Prostate gland (tissue), 2 donors: ENCODE data around the gene AP3D1.

Experiments used
- POLR2A ChIP-seq: fragments of 450-650 bp; IDR thresholded peaks from one replicate; pipeline ENCODE4 v1.6.1; 2016; ENCODE audit warnings: antibody characterized with exemption, mild to moderate bottlenecking
- POLR2AphosphoS5 ChIP-seq: sonication (generic); formaldehyde crosslinking; IDR thresholded peaks from one replicate; pipeline ENCODE4 v1.6.1; 2017; ENCODE audit warnings: antibody characterized with exemption
- TF ChIP-seq, protein P1 (sequence below), 4 experiments: fragments of 200-600 bp in 2 of 4; fragments of 450-650 bp in 2 of 4; sonication (generic) in 2 of 4; IDR thresholded peaks; 1 replicate in 3 of 4; 2 replicates in 1 of 4; pipeline ENCODE4 v1.5.1; 2016 to 2019; ENCODE audit warnings: antibody characterized with exemption in 4 of 4, mild to moderate bottlenecking in 2 of 4, moderate library complexity in 2 of 4

DNA sequence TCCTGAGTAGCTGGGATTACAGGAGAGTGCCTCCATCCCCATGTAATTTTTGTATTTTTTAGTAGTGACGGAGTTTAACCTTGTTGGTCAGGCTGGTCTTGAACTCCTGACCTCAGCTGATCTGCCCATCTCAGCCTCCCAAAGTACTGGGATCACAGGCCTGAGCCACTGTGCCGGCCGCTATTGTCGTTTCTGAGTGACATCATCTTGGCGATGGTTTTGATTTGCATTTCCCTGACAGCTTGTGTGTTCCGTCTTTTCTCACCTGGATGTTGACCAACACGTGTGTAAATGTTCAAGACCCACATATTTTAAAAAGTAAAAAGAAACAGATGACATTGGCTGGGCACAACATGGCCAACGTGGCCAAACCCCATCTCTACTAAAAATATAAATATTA, 87.5 kb downstream of the AP3D1 start:
- TF ChIP-seq, protein P1, sequence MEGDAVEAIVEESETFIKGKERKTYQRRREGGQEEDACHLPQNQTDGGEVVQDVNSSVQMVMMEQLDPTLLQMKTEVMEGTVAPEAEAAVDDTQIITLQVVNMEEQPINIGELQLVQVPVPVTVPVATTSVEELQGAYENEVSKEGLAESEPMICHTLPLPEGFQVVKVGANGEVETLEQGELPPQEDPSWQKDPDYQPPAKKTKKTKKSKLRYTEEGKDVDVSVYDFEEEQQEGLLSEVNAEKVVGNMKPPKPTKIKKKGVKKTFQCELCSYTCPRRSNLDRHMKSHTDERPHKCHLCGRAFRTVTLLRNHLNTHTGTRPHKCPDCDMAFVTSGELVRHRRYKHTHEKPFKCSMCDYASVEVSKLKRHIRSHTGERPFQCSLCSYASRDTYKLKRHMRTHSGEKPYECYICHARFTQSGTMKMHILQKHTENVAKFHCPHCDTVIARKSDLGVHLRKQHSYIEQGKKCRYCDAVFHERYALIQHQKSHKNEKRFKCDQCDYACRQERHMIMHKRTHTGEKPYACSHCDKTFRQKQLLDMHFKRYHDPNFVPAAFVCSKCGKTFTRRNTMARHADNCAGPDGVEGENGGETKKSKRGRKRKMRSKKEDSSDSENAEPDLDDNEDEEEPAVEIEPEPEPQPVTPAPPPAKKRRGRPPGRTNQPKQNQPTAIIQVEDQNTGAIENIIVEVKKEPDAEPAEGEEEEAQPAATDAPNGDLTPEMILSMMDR (IDR thresholded peaks at IDR 0.05), result no peak
- no peak for TF ChIP-seq POLR2AphosphoS5
- TF ChIP-seq POLR2A, result no peak
